Astrocyte (in vitro differentiated cells and primary cell): Measurements from ENCODE around the gene TRPC4AP. TPM values are rescaled to one million over a fixed set of nuclear protein-coding genes. Genes with fewer than 3 reads are reported as not detected.

Experiments used
- DNase-seq: peaks from one replicate; pipeline ENCODE4 v3.0.0-alpha.2; 2010; ENCODE audit warnings: low read depth
- FAIRE-seq: peaks from 2 replicates; lab custom pipeline; 2011; peaks lifted over from hg19 to GRCh38; lab: Jason Lieb, UNC
- H2AFZ ChIP-seq: 2 replicates; pipeline ENCODE4 v1.6.0; 2012; ENCODE audit warnings: low read depth, low read length, inconsistent platforms
- H3K27ac ChIP-seq: 2 replicates; pipeline ENCODE4 v1.5.1; 2011; ENCODE audit warnings: low read depth, low read length, inconsistent platforms
- H3K27me3 ChIP-seq: 2 replicates; pipeline ENCODE4 v1.6.0; 2011; ENCODE audit warnings: low read length, inconsistent platforms; ENCODE audit not compliant: insufficient read depth
- H3K36me3 ChIP-seq: 2 replicates; pipeline ENCODE4 v1.5.1; 2011; ENCODE audit warnings: low read length, inconsistent platforms; ENCODE audit not compliant: insufficient read depth
- H3K4me1 ChIP-seq: 2 replicates; pipeline ENCODE4 v1.5.1; 2011; ENCODE audit warnings: low read length, inconsistent platforms; ENCODE audit not compliant: insufficient read depth
- H3K4me2 ChIP-seq: 2 replicates; pipeline ENCODE4 v1.6.0; 2012; ENCODE audit warnings: low read length, inconsistent platforms
- H3K4me3 ChIP-seq: 2 replicates; pipeline ENCODE4 v1.5.1; 2011; ENCODE audit warnings: low read depth, mild to moderate bottlenecking, low read length, inconsistent platforms; ENCODE audit not compliant: insufficient read depth
- H3K79me2 ChIP-seq: 2 replicates; pipeline ENCODE4 v1.6.0; 2012; ENCODE audit warnings: mild to moderate bottlenecking, low read length, inconsistent platforms; ENCODE audit not compliant: insufficient read depth
- H3K9ac ChIP-seq: 2 replicates; pipeline ENCODE4 v1.6.0; 2012; ENCODE audit warnings: mild to moderate bottlenecking, low read length, inconsistent platforms
- H3K9me3 ChIP-seq: 2 replicates; pipeline ENCODE4 v1.5.1; 2012; ENCODE audit warnings: low read depth, mild to moderate bottlenecking, low read length, inconsistent platforms; ENCODE audit not compliant: insufficient read depth
- H4K20me1 ChIP-seq: 2 replicates; pipeline ENCODE4 v1.6.0; 2012; ENCODE audit warnings: low read length, inconsistent platforms; ENCODE audit not compliant: insufficient read depth
- H3K27ac Mint-ChIP-seq: one replicate; pipeline ENCODE4 v1.8.0; 2021; ENCODE audit warnings: mild to moderate bottlenecking, mixed read lengths; ENCODE audit not compliant: unreplicated experiment
- H3K27me3 Mint-ChIP-seq: one replicate; pipeline ENCODE4 v1.8.0; 2021; ENCODE audit warnings: low read depth, mixed read lengths; ENCODE audit not compliant: unreplicated experiment
- H3K36me3 Mint-ChIP-seq: one replicate; pipeline ENCODE4 v1.8.0; 2021; ENCODE audit warnings: low read depth, mixed read lengths; ENCODE audit not compliant: unreplicated experiment
- H3K4me1 Mint-ChIP-seq: one replicate; pipeline ENCODE4 v1.8.0; 2021; ENCODE audit warnings: low read depth, mixed read lengths; ENCODE audit not compliant: unreplicated experiment
- H3K4me3 Mint-ChIP-seq: one replicate; pipeline ENCODE4 v1.8.0; 2021; ENCODE audit warnings: mild to moderate bottlenecking, moderate library complexity, mixed read lengths; ENCODE audit not compliant: unreplicated experiment
- H3K9me3 Mint-ChIP-seq: one replicate; pipeline ENCODE4 v1.8.0; 2021; ENCODE audit warnings: mild to moderate bottlenecking, mixed read lengths; ENCODE audit not compliant: unreplicated experiment
- EZH2 ChIP-seq: IDR thresholded peaks from 2 replicates; pipeline ENCODE4 v1.6.1; 2012; ENCODE audit warnings: mild to moderate bottlenecking, low read length, inconsistent platforms; ENCODE audit not compliant: insufficient read depth
- total RNA-seq: library from RNA; stranded (reverse); gene quantifications from 2 replicates; pipeline ENCODE4 v1.2.1, GENCODE V29; 2021
- TF ChIP-seq, protein P1 (sequence below): IDR thresholded peaks from 2 replicates; pipeline ENCODE4 v1.5.1; 2011; ENCODE audit warnings: low read depth, mild to moderate bottlenecking, inconsistent platforms, low read length, moderate library complexity; ENCODE audit not compliant: insufficient read depth

The TRPC4AP gene
- total RNA-seq, 1 donor from 2014 or later: 92.6 TPM

GRCh38 chr20:35133031-35133430 lies 40.4 kb upstream of the TRPC4AP start:
- no peaks in the 10 kb centered on the region for H3K9me3 ChIP-seq
- no peak overlapping the region for H3K4me3 Mint-ChIP-seq
- no peak for FAIRE-seq
- H2AFZ ChIP-seq: no peak overlapping the region
- H3K27ac ChIP-seq: no peak overlapping the region
- H3K27me3 ChIP-seq: no peaks in the 10 kb centered on the region
- DNase-seq: no peak
- no peak overlapping the region for H3K4me2 ChIP-seq
- no peak overlapping the region for H3K4me3 ChIP-seq
- H3K79me2 ChIP-seq: no peaks in the 10 kb centered on the region
- no peaks in the 10 kb centered on the region for H3K9me3 Mint-ChIP-seq
- H3K4me1 Mint-ChIP-seq: peaks cover 4% of the 10 kb centered on the region
- no peak for TF ChIP-seq EZH2
- TF ChIP-seq, protein P1, sequence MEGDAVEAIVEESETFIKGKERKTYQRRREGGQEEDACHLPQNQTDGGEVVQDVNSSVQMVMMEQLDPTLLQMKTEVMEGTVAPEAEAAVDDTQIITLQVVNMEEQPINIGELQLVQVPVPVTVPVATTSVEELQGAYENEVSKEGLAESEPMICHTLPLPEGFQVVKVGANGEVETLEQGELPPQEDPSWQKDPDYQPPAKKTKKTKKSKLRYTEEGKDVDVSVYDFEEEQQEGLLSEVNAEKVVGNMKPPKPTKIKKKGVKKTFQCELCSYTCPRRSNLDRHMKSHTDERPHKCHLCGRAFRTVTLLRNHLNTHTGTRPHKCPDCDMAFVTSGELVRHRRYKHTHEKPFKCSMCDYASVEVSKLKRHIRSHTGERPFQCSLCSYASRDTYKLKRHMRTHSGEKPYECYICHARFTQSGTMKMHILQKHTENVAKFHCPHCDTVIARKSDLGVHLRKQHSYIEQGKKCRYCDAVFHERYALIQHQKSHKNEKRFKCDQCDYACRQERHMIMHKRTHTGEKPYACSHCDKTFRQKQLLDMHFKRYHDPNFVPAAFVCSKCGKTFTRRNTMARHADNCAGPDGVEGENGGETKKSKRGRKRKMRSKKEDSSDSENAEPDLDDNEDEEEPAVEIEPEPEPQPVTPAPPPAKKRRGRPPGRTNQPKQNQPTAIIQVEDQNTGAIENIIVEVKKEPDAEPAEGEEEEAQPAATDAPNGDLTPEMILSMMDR: no peak
- peaks cover 18% of the 10 kb centered on the region for H3K4me1 ChIP-seq
- no peak overlapping the region for H3K9ac ChIP-seq
- no peaks in the 10 kb centered on the region for H3K27me3 Mint-ChIP-seq
- H3K27ac Mint-ChIP-seq: no peak overlapping the region
- no peaks in the 10 kb centered on the region for H4K20me1 ChIP-seq
- peaks cover 21% of the 10 kb centered on the region for H3K36me3 Mint-ChIP-seq
- H3K36me3 ChIP-seq: peaks cover 28% of the 10 kb centered on the region

DNA sequence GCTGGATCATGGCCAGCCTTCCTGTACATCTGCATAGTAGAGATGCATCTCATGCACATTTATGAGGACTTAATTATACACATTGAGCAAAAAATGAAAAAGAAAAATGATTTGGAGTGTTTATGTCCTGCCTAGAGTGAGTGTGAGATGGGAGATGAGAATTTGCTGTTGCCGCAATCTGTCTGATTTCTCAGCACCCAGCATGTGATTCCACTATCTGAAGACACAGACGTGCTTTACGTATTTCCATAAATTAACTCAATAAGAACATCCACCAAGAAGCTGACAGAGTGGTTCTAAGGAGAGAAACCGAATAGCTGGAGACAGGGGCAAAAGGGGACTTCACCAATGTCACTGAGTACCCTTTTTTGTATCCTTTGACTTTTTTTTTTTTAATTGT lies 39.3 kb upstream of the TRPC4AP start:
- Histone ChIP-seq H3K27me3 (no peaks in the 10 kb centered on the region), H3K4me1 (peaks cover 18% of the 10 kb centered on the region), H3K4me2 (no peak overlapping the region), H3K9ac (no peak overlapping the region), H2AFZ (no peak overlapping the region), H3K4me3 (no peak overlapping the region), H4K20me1 (no peaks in the 10 kb centered on the region), H3K36me3 (peaks cover 25% of the 10 kb centered on the region), H3K27ac (no peak overlapping the region), H3K9me3 (no peaks in the 10 kb centered on the region), H3K79me2 (no peaks in the 10 kb centered on the region)
- no peak for FAIRE-seq
- Mint-ChIP-seq H3K27ac (no peak overlapping the region), H3K4me3 (no peak overlapping the region), H3K4me1 (peaks cover 4% of the 10 kb centered on the region), H3K27me3 (no peaks in the 10 kb centered on the region), H3K36me3 (peaks cover 16% of the 10 kb centered on the region), H3K9me3 (no peaks in the 10 kb centered on the region)
- no peak for TF ChIP-seq EZH2
- TF ChIP-seq, protein P1: no peak
- DNase-seq: no peak

GRCh38 chr20:35129647-35130069 lies 37.1 kb upstream of the TRPC4AP start:
- no peaks in the 10 kb centered on the region for H3K4me1 Mint-ChIP-seq
- no peak overlapping the region for H3K4me3 ChIP-seq
- no peaks in the 10 kb centered on the region for H3K27me3 ChIP-seq
- H3K27ac Mint-ChIP-seq: no peak overlapping the region
- FAIRE-seq: no peak
- H3K9me3 Mint-ChIP-seq: no peaks in the 10 kb centered on the region
- TF ChIP-seq EZH2: no peak
- TF ChIP-seq, protein P1: no peak
- H3K36me3 ChIP-seq: peaks cover 23% of the 10 kb centered on the region
- H3K79me2 ChIP-seq: no peaks in the 10 kb centered on the region
- peaks cover 27% of the 10 kb centered on the region for H3K36me3 Mint-ChIP-seq
- no peak overlapping the region for H3K4me2 ChIP-seq
- no peaks in the 10 kb centered on the region for H3K9me3 ChIP-seq
- no peak overlapping the region for H3K4me3 Mint-ChIP-seq
- H4K20me1 ChIP-seq: no peaks in the 10 kb centered on the region
- no peak overlapping the region for H3K27ac ChIP-seq
- H2AFZ ChIP-seq: no peak overlapping the region
- H3K4me1 ChIP-seq: peaks cover 8% of the 10 kb centered on the region
- no peaks in the 10 kb centered on the region for H3K27me3 Mint-ChIP-seq
- H3K9ac ChIP-seq: no peak overlapping the region
- peak; percentile 31 for DNase-seq
